GM06990 (cell line): ENCODE measurements around the gene CCDC14.

Experiments
- DNase-seq: peaks from one replicate; pipeline ENCODE4 v3.0.0-alpha.2; 2011; ENCODE audit not compliant: insufficient read length; ENCODE audit errors: extremely low read depth
- H3K27me3 ChIP-seq: replicated peaks from 2 replicates; pipeline ENCODE4 v1.6.0; 2011; ENCODE audit warnings: low read length; ENCODE audit not compliant: control insufficient read depth, insufficient read depth
- H3K36me3 ChIP-seq: 2 replicates; pipeline ENCODE4 v1.5.1; 2011; ENCODE audit warnings: low read length; ENCODE audit not compliant: control insufficient read depth, insufficient read depth
- H3K4me3 ChIP-seq: replicated peaks from 2 replicates; pipeline ENCODE4 v1.5.1; 2011; ENCODE audit warnings: low read depth, mild to moderate bottlenecking, control low read depth, low read length
- CTCF ChIP-seq: IDR thresholded peaks from 2 replicates; pipeline ENCODE4 v1.5.1; 2011; ENCODE audit warnings: low read length, control low read depth, mild to moderate bottlenecking, inconsistent platforms; ENCODE audit not compliant: insufficient read depth, poor library complexity, severe bottlenecking

CCDC14 gene

GRCh38 chr3:123951522-123952447 lies 9.2 kb downstream of the CCDC14 start:
- DNase-seq = no peak
- Histone ChIP-seq H3K36me3 (peaks cover 6% of the 10 kb centered on the region), H3K4me3 (no peak overlapping the region), H3K27me3 (no peaks in the 10 kb centered on the region)
- no peak for TF ChIP-seq CTCF

- DNase-seq = no peak
- no peaks in the 10 kb centered on the region for H3K27me3 ChIP-seq
- no peak for TF ChIP-seq CTCF
- peaks cover 6% of the 10 kb centered on the region for H3K36me3 ChIP-seq
- no peak overlapping the region for H3K4me3 ChIP-seq
Observed at GRCh38 chr3:123949641-123950040, 11.4 kb downstream of the CCDC14 start.

GRCh38 chr3:123948449-123948848 lies 12.6 kb downstream of the CCDC14 start:
- H3K4me3 ChIP-seq = no peak overlapping the region
- no peak for TF ChIP-seq CTCF
- DNase-seq = no peak
- H3K36me3 ChIP-seq = peaks cover 9% of the 10 kb centered on the region
- no peaks in the 10 kb centered on the region for H3K27me3 ChIP-seq

- peaks cover 7% of the 10 kb centered on the region for H3K36me3 ChIP-seq
- DNase-seq = no peak
- TF ChIP-seq CTCF = no peak
- no peaks in the 10 kb centered on the region for H3K27me3 ChIP-seq
- no peak overlapping the region for H3K4me3 ChIP-seq
Observed at GRCh38 chr3:123947482-123947881, 13.5 kb downstream of the CCDC14 start.

GRCh38 chr3:123941542-123941941 lies 19.5 kb downstream of the CCDC14 start:
- Histone ChIP-seq H3K4me3 (no peak overlapping the region), H3K36me3 (peaks cover 3% of the 10 kb centered on the region)
- no peak for TF ChIP-seq CTCF

More at GRCh38 chr3:123941542-123941941, 19.5 kb downstream of the CCDC14 start:
- no peak for DNase-seq
- no peaks in the 10 kb centered on the region for H3K27me3 ChIP-seq
